NCI-H345 treated with DMSO at 0.1 percent for 48 hours (cell line): ENCODE measurements around the gene ACP4.

Experiments used
- DNase-seq: peaks from one replicate; lab custom pipeline; 2025; ENCODE audit not compliant: unreplicated experiment; lab: John Stamatoyannopoulos, UW

Gene ACP4

DNA sequence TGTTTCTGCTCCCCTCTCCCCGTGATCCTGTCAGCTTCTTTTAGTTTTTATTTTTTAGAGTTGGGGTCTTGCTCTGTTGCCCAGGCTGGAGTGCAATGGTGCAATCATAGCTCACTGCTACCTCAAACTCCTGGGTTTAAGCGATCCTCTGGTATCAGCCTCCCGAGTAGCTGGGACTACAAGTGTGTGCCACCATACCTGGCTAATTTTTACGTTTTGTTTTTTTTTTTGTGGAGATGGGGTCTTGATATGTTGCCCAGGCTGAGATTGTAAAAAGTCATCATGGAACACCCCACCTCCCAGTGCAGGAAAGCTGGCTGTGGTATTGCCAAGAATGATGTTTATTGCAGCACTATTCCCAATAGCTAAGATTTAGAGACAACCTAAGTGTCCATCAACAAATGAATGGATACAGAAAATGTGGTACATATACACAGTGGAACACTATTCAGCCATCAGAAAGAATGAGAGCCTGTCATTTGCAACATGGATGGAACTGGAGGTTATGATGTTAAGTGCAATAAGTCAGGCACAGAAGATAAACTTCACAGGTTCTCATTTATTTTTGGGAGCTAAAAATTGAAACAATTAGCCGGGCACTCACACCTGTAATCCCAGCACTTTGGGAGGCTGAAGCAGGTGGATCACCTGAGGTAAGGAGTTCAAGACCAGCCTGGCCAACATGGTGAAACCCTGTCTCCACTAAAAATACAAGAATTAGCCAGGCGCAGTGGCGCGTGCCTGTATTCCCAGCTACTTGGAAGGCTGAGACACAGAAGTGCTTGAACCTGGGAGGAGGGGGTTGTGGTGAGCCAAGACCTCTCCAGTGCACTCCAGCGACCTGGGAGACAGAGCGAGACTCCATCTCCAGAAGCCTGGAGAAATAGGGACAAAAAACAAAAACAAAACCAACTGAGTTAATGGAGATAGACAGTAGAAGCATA lies 49.8 kb downstream of the ACP4 start:
- no peak for DNase-seq

DNA sequence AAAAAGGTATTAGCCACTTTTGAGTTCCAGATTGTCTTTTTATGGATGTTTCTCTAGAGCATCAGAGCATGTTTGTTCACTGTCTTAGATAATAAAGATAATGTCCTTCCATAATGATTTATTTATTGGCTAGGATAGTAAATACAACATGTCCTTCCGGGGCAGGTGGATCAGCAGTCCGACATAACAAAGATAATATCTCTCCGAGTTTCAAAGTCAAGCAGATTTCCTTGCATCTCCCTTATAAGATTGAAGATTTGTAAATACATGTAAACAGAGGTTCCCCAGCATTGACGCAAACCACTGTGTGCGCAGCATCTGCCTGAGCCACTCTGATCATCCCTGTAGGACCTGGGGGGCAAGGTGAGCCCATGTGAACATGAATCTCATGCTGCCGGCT lies 51.9 kb downstream of the ACP4 start:
- DNase-seq, result no peak

DNA sequence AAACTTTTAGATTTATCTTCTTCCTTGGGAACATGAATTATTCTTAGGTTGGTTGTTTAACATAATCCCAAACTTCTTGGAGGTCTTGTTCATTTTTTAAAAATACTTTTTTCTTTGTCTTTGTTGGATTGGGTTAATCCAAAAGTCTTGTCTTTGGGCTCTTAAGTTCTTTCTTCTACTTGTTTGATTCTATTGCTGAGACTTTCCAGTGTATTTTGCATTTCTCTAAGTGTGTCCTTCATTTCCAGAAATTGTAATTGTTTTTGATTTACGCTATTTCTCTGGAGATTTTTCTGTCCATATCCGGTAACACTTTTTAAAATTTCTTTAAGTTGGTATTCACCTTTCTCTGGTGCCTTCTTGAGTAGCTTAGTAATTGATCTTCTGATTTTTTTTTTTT lies 53.0 kb downstream of the ACP4 start:
- DNase-seq, result no peak

DNA sequence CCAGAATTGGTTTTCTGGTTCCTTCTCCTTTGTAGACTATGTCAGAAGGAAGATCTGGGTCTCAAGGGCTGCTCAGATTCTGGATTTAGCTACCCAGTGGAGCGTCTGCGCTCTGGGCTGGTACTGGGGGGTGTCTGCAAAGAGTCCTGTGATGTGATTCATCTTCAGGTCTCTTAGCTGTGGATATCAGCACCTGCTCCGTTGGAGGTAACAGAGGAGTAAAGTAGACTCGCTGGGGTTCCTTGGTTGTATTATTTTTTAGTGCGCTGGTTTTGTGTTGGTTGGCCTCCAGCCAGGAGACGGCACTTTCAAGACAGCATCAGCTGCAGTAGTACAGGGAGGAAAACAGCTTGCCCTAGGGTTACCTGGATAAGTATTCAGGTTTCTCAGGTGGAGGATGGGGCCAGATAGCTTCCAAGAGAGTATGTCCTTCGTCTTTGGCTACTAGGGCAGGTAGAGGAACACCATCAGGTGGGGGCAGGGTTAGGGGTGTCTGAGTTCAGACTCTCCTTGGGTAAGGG lies 53.5 kb downstream of the ACP4 start:
- peak; percentile 36 for DNase-seq

DNA sequence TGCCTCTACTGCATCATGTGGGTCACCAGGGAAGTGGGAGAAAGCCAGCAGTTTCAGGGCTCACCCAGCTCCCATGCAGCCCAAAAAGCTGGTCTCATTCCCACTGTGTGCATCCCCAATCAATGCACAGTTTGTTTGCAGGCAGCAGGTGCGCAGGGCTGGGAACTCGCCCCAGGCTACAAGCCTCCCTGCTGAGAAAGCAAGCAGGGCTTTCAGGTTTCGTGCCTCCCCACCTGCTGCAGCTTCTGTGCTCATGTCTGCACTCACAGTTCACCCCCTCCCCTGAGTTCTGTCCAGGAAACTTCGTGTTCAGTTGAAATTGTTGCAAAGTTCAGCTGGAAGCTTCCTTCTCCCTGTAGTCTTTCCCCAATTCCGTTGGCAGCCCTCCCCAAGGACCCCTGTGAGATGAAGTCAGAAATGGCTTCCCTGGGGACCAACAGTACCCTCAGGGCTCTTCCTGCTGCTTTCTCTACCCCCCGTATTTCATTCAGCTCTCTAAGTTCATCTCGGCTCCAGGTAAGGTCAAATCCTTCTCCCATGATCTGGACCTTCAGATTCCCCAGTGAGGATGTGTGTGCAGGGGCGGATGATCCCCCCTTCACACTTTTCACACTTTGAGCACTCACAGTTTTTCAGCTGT lies 54.2 kb downstream of the ACP4 start:
- peak; percentile 80 for DNase-seq
